ENCODE data around the gene DNAJB6.

DNAJB6 gene

DNA sequence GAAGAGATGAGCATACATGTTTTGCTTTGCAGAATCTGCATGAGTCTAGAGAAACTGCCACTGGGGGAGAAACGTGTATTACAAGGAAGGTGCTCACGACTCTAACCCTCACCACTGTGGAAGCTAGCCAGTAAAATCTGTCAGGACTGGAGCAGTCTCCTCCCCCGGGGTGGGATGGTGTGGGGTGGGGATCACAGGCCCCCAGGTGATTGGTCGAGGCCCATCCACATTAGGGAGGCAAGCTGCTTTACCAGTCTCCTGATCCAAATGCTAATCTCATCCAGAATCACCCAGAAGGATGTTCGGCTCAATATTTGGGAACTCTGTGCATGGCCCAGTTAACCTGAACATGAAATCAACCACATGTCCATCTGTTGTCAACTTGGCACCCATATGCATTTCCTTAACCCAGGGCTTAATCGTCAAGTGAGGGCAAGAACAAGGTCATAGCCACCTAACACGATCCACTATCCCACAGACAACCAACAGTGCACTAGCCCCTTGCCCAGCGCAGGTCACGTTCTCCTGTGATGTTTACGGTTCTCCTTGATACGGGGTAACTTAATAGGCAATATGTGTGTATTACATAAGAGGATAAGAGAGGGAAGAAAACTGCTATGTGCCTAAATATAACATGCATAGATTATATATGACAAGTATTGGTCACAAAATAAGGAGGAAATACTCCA, 40.8 kb downstream of the DNAJB6 start:
- TF ChIP-seq OSR1 (CRISPR knock-in tag; IDR thresholded peaks at IDR 0.05), result no peak
- peak; percentile 6; the same call in 1 of the 3 replicates for ATAC-seq

DNA sequence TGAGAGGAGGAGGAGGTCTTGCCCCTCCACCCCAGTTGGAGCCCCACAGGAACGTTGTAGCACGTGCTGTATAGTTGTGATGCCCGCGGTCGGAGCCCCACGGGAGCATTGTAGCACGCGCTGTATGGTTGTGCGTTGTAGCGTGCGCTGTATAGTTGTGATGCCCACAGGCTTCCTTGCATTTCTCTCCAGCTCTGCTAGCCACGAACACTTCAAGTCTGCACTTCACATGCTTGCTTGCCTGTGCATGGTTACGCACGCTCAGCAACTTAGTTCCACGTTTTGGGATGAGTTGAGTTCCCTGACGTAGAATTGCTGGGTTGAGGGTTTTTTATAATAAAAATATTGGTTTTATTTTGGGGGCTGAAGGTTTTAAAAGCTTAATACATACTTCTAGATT, 41.6 kb downstream of the DNAJB6 start:
- TF ChIP-seq, protein P1, sequence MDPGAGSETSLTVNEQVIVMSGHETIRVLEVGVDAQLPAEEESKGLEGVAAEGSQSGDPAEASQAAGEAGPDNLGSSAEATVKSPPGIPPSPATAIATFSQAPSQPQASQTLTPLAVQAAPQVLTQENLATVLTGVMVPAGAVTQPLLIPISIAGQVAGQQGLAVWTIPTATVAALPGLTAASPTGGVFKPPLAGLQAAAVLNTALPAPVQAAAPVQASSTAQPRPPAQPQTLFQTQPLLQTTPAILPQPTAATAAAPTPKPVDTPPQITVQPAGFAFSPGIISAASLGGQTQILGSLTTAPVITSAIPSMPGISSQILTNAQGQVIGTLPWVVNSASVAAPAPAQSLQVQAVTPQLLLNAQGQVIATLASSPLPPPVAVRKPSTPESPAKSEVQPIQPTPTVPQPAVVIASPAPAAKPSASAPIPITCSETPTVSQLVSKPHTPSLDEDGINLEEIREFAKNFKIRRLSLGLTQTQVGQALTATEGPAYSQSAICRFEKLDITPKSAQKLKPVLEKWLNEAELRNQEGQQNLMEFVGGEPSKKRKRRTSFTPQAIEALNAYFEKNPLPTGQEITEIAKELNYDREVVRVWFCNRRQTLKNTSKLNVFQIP (CRISPR knock-in tag; IDR thresholded peaks at IDR 0.05; ENCODE audit: borderline replicate concordance, low read depth), result no peak
- TF ChIP-seq, protein P2, sequence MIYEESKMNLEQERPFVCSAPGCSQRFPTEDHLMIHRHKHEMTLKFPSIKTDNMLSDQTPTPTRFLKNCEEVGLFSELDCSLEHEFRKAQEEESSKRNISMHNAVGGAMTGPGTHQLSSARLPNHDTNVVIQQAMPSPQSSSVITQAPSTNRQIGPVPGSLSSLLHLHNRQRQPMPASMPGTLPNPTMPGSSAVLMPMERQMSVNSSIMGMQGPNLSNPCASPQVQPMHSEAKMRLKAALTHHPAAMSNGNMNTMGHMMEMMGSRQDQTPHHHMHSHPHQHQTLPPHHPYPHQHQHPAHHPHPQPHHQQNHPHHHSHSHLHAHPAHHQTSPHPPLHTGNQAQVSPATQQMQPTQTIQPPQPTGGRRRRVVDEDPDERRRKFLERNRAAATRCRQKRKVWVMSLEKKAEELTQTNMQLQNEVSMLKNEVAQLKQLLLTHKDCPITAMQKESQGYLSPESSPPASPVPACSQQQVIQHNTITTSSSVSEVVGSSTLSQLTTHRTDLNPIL (CRISPR knock-in tag; IDR thresholded peaks at IDR 0.05; ENCODE audit: low read depth), result no peak
- TF ChIP-seq, protein P3, sequence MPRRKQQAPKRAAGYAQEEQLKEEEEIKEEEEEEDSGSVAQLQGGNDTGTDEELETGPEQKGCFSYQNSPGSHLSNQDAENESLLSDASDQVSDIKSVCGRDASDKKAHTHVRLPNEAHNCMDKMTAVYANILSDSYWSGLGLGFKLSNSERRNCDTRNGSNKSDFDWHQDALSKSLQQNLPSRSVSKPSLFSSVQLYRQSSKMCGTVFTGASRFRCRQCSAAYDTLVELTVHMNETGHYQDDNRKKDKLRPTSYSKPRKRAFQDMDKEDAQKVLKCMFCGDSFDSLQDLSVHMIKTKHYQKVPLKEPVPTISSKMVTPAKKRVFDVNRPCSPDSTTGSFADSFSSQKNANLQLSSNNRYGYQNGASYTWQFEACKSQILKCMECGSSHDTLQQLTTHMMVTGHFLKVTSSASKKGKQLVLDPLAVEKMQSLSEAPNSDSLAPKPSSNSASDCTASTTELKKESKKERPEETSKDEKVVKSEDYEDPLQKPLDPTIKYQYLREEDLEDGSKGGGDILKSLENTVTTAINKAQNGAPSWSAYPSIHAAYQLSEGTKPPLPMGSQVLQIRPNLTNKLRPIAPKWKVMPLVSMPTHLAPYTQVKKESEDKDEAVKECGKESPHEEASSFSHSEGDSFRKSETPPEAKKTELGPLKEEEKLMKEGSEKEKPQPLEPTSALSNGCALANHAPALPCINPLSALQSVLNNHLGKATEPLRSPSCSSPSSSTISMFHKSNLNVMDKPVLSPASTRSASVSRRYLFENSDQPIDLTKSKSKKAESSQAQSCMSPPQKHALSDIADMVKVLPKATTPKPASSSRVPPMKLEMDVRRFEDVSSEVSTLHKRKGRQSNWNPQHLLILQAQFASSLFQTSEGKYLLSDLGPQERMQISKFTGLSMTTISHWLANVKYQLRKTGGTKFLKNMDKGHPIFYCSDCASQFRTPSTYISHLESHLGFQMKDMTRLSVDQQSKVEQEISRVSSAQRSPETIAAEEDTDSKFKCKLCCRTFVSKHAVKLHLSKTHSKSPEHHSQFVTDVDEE (CRISPR knock-in tag; IDR thresholded peaks at IDR 0.05), result no peak
- no peak for TF ChIP-seq ZNF70 (CRISPR knock-in tag; IDR thresholded peaks at IDR 0.05)
- TF ChIP-seq TOX (CRISPR knock-in tag; IDR thresholded peaks at IDR 0.05; ENCODE audit: borderline replicate concordance), result no peak
- TF ChIP-seq GLIS3 (CRISPR knock-in tag; IDR thresholded peaks at IDR 0.05), result no peak
- TF ChIP-seq SNAI2 (CRISPR knock-in tag; IDR thresholded peaks at IDR 0.05), result no peak
- no peak for TF ChIP-seq ARNTL (CRISPR knock-in tag; IDR thresholded peaks at IDR 0.05; ENCODE audit: borderline replicate concordance, low read depth)
- TF ChIP-seq ZNF8 (CRISPR knock-in tag; IDR thresholded peaks at IDR 0.05), result no peak
- no peak for TF ChIP-seq ZFP3 (CRISPR knock-in tag; IDR thresholded peaks at IDR 0.05)
- TF ChIP-seq TCF4 (CRISPR knock-in tag; IDR thresholded peaks at IDR 0.05; ENCODE audit: borderline replicate concordance), result no peak
- no peak for TF ChIP-seq RARB (CRISPR knock-in tag; IDR thresholded peaks at IDR 0.05)
- no peak for TF ChIP-seq ESRRG (CRISPR knock-in tag; IDR thresholded peaks at IDR 0.05)
- no peak for ATAC-seq

DNA sequence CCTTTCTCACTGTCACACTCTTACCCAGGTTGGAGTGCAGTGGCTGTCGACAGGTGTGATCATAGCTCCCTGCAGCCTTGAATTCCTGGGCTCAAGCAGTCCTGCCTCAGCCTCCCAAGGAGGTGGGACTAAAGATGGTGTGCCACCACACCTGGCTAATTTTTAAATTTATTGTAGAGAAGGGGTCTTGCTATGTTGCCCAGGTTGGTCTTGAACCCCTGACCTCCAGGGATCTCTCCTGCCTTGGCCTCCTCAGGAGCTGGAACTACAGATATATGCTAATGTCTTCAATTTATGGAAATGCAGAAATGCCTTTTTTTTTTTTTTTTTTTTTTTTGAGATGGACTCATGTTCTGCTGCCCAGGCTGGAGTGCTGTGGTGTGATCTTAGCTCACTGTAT, 42.7 kb downstream of the DNAJB6 start:
- TF ChIP-seq ISL1 (CRISPR knock-in tag; IDR thresholded peaks at IDR 0.05) (no peak), ARNTL (CRISPR knock-in tag; IDR thresholded peaks at IDR 0.05; ENCODE audit: borderline replicate concordance, low read depth) (no peak)
- TF ChIP-seq, protein P4, sequence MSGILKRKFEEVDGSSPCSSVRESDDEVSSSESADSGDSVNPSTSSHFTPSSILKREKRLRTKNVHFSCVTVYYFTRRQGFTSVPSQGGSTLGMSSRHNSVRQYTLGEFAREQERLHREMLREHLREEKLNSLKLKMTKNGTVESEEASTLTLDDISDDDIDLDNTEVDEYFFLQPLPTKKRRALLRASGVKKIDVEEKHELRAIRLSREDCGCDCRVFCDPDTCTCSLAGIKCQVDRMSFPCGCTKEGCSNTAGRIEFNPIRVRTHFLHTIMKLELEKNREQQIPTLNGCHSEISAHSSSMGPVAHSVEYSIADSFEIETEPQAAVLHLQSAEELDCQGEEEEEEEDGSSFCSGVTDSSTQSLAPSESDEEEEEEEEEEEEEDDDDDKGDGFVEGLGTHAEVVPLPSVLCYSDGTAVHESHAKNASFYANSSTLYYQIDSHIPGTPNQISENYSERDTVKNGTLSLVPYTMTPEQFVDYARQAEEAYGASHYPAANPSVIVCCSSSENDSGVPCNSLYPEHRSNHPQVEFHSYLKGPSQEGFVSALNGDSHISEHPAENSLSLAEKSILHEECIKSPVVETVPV (CRISPR knock-in tag; IDR thresholded peaks at IDR 0.05), result no peak
- no peak for ATAC-seq

DNA sequence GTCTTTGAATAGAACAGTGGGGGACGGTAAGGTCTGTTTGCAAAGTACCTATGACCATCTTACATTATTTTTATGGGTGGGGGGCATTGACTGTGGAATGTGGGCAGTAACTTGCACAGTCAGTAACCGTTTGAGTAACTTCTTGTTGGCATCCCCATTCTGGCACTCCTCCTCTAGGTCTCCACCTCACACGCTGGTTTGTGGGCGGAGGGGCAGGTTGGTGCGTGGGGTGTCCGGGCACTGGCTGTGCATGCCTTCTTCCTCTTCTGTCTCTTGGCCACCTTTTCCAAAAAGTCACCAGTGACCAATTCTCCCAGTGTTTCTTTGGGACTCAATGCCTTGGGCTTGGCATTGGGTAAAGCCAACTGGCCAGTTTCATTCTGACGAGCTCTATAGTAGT, 43.6 kb downstream of the DNAJB6 start:
- ATAC-seq, result no peak
- TF ChIP-seq PPARA (CRISPR knock-in tag; IDR thresholded peaks at IDR 0.05; ENCODE audit: borderline replicate concordance), result no peak
- TF ChIP-seq ZC3H10 (CRISPR knock-in tag; IDR thresholded peaks at IDR 0.05), result no peak
- TF ChIP-seq ARNTL (CRISPR knock-in tag; IDR thresholded peaks at IDR 0.05; ENCODE audit: borderline replicate concordance, low read depth), result no peak
- TF ChIP-seq ISL1 (CRISPR knock-in tag; IDR thresholded peaks at IDR 0.05), result no peak
- TF ChIP-seq RARB (CRISPR knock-in tag; IDR thresholded peaks at IDR 0.05), result no peak
- TF ChIP-seq ZFP30 (CRISPR knock-in tag; IDR thresholded peaks at IDR 0.05), result no peak
- TF ChIP-seq ZFP3 (CRISPR knock-in tag; IDR thresholded peaks at IDR 0.05), result no peak
- TF ChIP-seq, protein P3 (CRISPR knock-in tag; IDR thresholded peaks at IDR 0.05), result no peak
- no peak for TF ChIP-seq BACH2 (CRISPR knock-in tag; IDR thresholded peaks at IDR 0.05; ENCODE audit: borderline replicate concordance)
- no peak for TF ChIP-seq SNAI2 (CRISPR knock-in tag; IDR thresholded peaks at IDR 0.05)
- TF ChIP-seq OSR1 (CRISPR knock-in tag; IDR thresholded peaks at IDR 0.05), result no peak
- no peak for TF ChIP-seq ZNF565 (CRISPR knock-in tag; conservative IDR thresholded peaks at IDR 0.05; ENCODE audit: low read depth)
- no peak for TF ChIP-seq ZNF70 (CRISPR knock-in tag; IDR thresholded peaks at IDR 0.05)
- TF ChIP-seq, protein P2 (CRISPR knock-in tag; IDR thresholded peaks at IDR 0.05; ENCODE audit: low read depth), result no peak
- no peak for TF ChIP-seq ESRRG (CRISPR knock-in tag; IDR thresholded peaks at IDR 0.05)
- TF ChIP-seq ZNF8 (CRISPR knock-in tag; IDR thresholded peaks at IDR 0.05), result no peak
- TF ChIP-seq, protein P1 (CRISPR knock-in tag; IDR thresholded peaks at IDR 0.05; ENCODE audit: borderline replicate concordance, low read depth), result no peak

Measured in SK-N-SH treated with all-trans-retinoic acid at 6 μM for 48 hours (cell line).